Measurements from ENCODE around the gene ZNF574. TPM values are rescaled to one million over a fixed set of nuclear protein-coding genes. Genes with fewer than 3 reads are reported as not detected.

Gene ZNF574
- total RNA-seq, 2 experiments from 2014 or later, result 16.8 to 17.2 TPM

GRCh38 chr19:42078058-42078457 is 2.1 kb downstream of the ZNF574 start:
- CTCF ChIA-PET, result no interaction called here
- POLR2A ChIA-PET, result no interaction called here

GRCh38 chr19:42078538-42079275 is 2.7 kb downstream of the ZNF574 start:
- ChIA-PET CTCF (no interaction called here), POLR2A (no interaction called here)

GRCh38 chr19:42079276-42079669 is 3.3 kb downstream of the ZNF574 start:
- ChIA-PET POLR2A (no interaction called here), CTCF (interaction anchor here (1.2 kb wide), 1 partner anchor 120 kb away, joined by 3 read pairs; no protein-coding TSS in a partner anchor)

- ChIA-PET POLR2A (no interaction called here), CTCF (interaction anchor here (1.2 to 1.7 kb wide), 2 partner anchors 11 to 119 kb away, joined by 3 to 7 read pairs; no protein-coding TSS in a partner anchor)
Measured at GRCh38 chr19:42079886-42080763, 4.2 kb downstream of the ZNF574 start.

- CTCF ChIA-PET, result interaction anchor here (1.7 kb wide), 1 partner anchor 10 kb away, joined by 7 read pairs; no protein-coding TSS in a partner anchor
- POLR2A ChIA-PET, result no interaction called here
Measured at GRCh38 chr19:42080764-42081375, 4.9 kb downstream of the ZNF574 start.

- POLR2A ChIA-PET, result no interaction called here
- CTCF ChIA-PET, result interaction anchor here (0.7 to 1.7 kb wide), 2 partner anchors 9 to 198 kb away, joined by 3 to 7 read pairs; no protein-coding TSS in a partner anchor
Measured at GRCh38 chr19:42081584-42082203, 5.7 kb downstream of the ZNF574 start.

GRCh38 chr19:42083537-42083936 is 7.6 kb downstream of the ZNF574 start:
- ChIA-PET POLR2A (no interaction called here), CTCF (no interaction called here)

GRCh38 chr19:42086188-42086736 is 10.3 kb downstream of the ZNF574 start:
- POLR2A ChIA-PET, result no interaction called here
- CTCF ChIA-PET, result no interaction called here

- POLR2A ChIA-PET, result interaction anchor here (0.6 kb wide), 1 partner anchor 254 kb away, joined by 7 read pairs; no protein-coding TSS in a partner anchor
Measured at GRCh38 chr19:42086770-42087550, 11.0 kb downstream of the ZNF574 start.

GRCh38 chr19:42088471-42089190 is 12.7 kb downstream of the ZNF574 start:
- POLR2A ChIA-PET, result interaction anchor here (0.8 kb wide), 1 partner anchor 674 kb away, joined by 3 read pairs; no protein-coding TSS in a partner anchor
- CTCF ChIA-PET, result no interaction called here

More at GRCh38 chr19:42086770-42087550, 11.0 kb downstream of the ZNF574 start:
- CTCF ChIA-PET, result no interaction called here

GRCh38 chr19:42089191-42089750 is 13.3 kb downstream of the ZNF574 start:
- ChIA-PET CTCF (no interaction called here), POLR2A (interaction anchor here (0.8 kb wide), 1 partner anchor 675 kb away, joined by 3 read pairs; no protein-coding TSS in a partner anchor)

- CTCF ChIA-PET, result interaction anchor here (2.5 kb wide), 1 partner anchor 9 kb away, joined by 7 read pairs; no protein-coding TSS in a partner anchor
- POLR2A ChIA-PET, result interaction anchor here (0.8 kb wide), 1 partner anchor 675 kb away, joined by 3 read pairs; no protein-coding TSS in a partner anchor
Measured at GRCh38 chr19:42089772-42090171, 13.8 kb downstream of the ZNF574 start.

GRCh38 chr19:42090672-42091071 is 14.7 kb downstream of the ZNF574 start:
- CTCF ChIA-PET, result interaction anchor here (0.7 to 2.5 kb wide), 2 partner anchors 9 to 304 kb away, joined by 3 to 7 read pairs; no protein-coding TSS in a partner anchor
- POLR2A ChIA-PET, result interaction anchor here (0.7 kb wide), 2 partner anchors 54 to 132 kb away, joined by 4 to 7 read pairs; no protein-coding TSS in a partner anchor

GRCh38 chr19:42091300-42091699 is 15.3 kb downstream of the ZNF574 start:
- CTCF ChIA-PET, result interaction anchor here (0.6 to 2.5 kb wide), 2 partner anchors 10 to 94 kb away, joined by 5 to 7 read pairs; no protein-coding TSS in a partner anchor

GRCh38 chr19:42091742-42092141 is 15.8 kb downstream of the ZNF574 start:
- ChIA-PET CTCF (interaction anchor here (0.6 to 2.5 kb wide), 3 partner anchors 10 to 95 kb away, joined by 3 to 7 read pairs (median 5); no protein-coding TSS in a partner anchor), POLR2A (interaction anchor here (0.7 kb wide), 1 partner anchor 143 kb away, joined by 3 read pairs; no protein-coding TSS in a partner anchor)

More at GRCh38 chr19:42091300-42091699, 15.3 kb downstream of the ZNF574 start:
- POLR2A ChIA-PET, result interaction anchor here (0.7 kb wide), 1 partner anchor 143 kb away, joined by 3 read pairs; no protein-coding TSS in a partner anchor

GRCh38 chr19:42092350-42092749 is 16.4 kb downstream of the ZNF574 start:
- CTCF ChIA-PET, result interaction anchor here (2.5 kb wide), 1 partner anchor 11 kb away, joined by 7 read pairs; no protein-coding TSS in a partner anchor
- POLR2A ChIA-PET, result no interaction called here

GRCh38 chr19:42093505-42093904 is 17.5 kb downstream of the ZNF574 start:
- ChIA-PET POLR2A (no interaction called here), CTCF (interaction anchor here (0.5 to 0.7 kb wide), 2 partner anchors 35 to 256 kb away, joined by 3 read pairs; no protein-coding TSS in a partner anchor)

Data from activated CD8-positive, alpha-beta memory T cell treated with anti-CD3 and anti-CD28 coated beads for 36 hours (primary cell).